IMR-90 (cell line): Measurements from ENCODE around the gene MAPKAPK2. TPM values are rescaled to one million over a fixed set of nuclear protein-coding genes. Genes with fewer than 3 reads are reported as not detected.

Experiments used
- ATAC-seq: fragments of 200-7000 bp; cut with Tn5 transposase; 2 replicates; pipeline ENCODE4 v1.9.1; 2020; ENCODE audit warnings: low read depth, mild to moderate bottlenecking, moderate library complexity
- BruUV-seq: library from RNA; stranded (reverse); fragments of 400-500 nt; replicated peaks from 2 replicates; lab custom pipeline; 2021; lab: Mats Ljungman, UMichigan
- CTCF ChIA-PET: fragments of 300-600 bp; formaldehyde crosslinking; extraction: SDS; loops from one replicate; lab custom pipeline; 2021; ENCODE audit warnings: antibody characterized with exemption; lab: Yijun Ruan, JAX
- POLR2A ChIA-PET: fragments of 300-600 bp; sonication (Branson Sonifier 250); formaldehyde crosslinking; loops from one replicate; lab custom pipeline; 2022; ENCODE audit warnings: antibody characterized with exemption; ENCODE audit not compliant: unreplicated experiment; lab: Charles Lee
- DNase-seq: peaks from one replicate; pipeline ENCODE4 v3.0.0; 2013
- H2AFZ ChIP-seq: replicated peaks from 2 replicates; pipeline ENCODE3; 2013; ENCODE audit warnings: low read length, mild to moderate bottlenecking; ENCODE audit not compliant: poor library complexity
- H2AK5ac ChIP-seq: 2 replicates; pipeline ENCODE4 v1.6.1; 2013; ENCODE audit warnings: low read depth, low read length, inconsistent platforms
- H2AK9ac ChIP-seq: replicated peaks from 2 replicates; pipeline ENCODE3; 2013; ENCODE audit warnings: mild to moderate bottlenecking, low read depth, low read length, moderate library complexity; ENCODE audit not compliant: poor library complexity
- H2BK120ac ChIP-seq: 2 replicates; pipeline ENCODE4 v1.6.1; 2013; ENCODE audit warnings: low read depth, low read length, inconsistent platforms
- H2BK15ac ChIP-seq: 3 replicates; pipeline ENCODE4 v1.6.1; 2013; ENCODE audit warnings: low read depth, low read length, inconsistent platforms
- H2BK20ac ChIP-seq: 2 replicates; pipeline ENCODE4 v1.6.1; 2013; ENCODE audit warnings: low read depth, mild to moderate bottlenecking, inconsistent platforms, low read length, moderate library complexity
- H2BK5ac ChIP-seq: 2 replicates; pipeline ENCODE4 v1.6.1; 2013; ENCODE audit warnings: mild to moderate bottlenecking, low read depth, low read length, inconsistent platforms; ENCODE audit not compliant: poor library complexity, severe bottlenecking
- H3K14ac ChIP-seq: replicated peaks from 2 replicates; pipeline ENCODE4 v1.6.1; 2013; ENCODE audit warnings: low read depth, low read length, inconsistent platforms
- H3K18ac ChIP-seq: 2 replicates; pipeline ENCODE4 v1.6.1; 2013; ENCODE audit warnings: low read depth, low read length, control low read depth
- H3K23ac ChIP-seq: 2 replicates; pipeline ENCODE4 v1.6.1; 2013; ENCODE audit warnings: low read depth, low read length, inconsistent platforms
- H3K27ac ChIP-seq: 2 replicates; pipeline ENCODE4 v1.5.1; 2013; ENCODE audit warnings: mild to moderate bottlenecking, control low read depth, low read length; ENCODE audit not compliant: insufficient read depth
- H3K27me3 ChIP-seq: 2 replicates; pipeline ENCODE4 v1.6.1; 2013; ENCODE audit warnings: low read length; ENCODE audit not compliant: control insufficient read depth, insufficient read depth
- H3K36me3 ChIP-seq: 2 replicates; pipeline ENCODE4 v1.6.1; 2013; ENCODE audit warnings: low read length, mixed read lengths; ENCODE audit not compliant: control insufficient read depth, insufficient read depth
- H3K4ac ChIP-seq: 2 replicates; pipeline ENCODE4 v1.6.1; 2013; ENCODE audit warnings: low read depth, low read length, inconsistent platforms
- H3K4me1 ChIP-seq: 2 replicates; pipeline ENCODE4 v1.6.1; 2013; ENCODE audit warnings: low read length, mixed read lengths; ENCODE audit not compliant: control insufficient read depth, insufficient read depth
- H3K4me2 ChIP-seq: 2 replicates; pipeline ENCODE4 v1.6.1; 2013; ENCODE audit warnings: low read depth, mild to moderate bottlenecking, control low read depth, low read length, moderate library complexity
- H3K4me3 ChIP-seq: 2 replicates; pipeline ENCODE4 v1.5.1; 2013; ENCODE audit warnings: low read depth, mild to moderate bottlenecking, control low read depth, low read length, moderate library complexity; ENCODE audit not compliant: insufficient read depth
- H3K56ac ChIP-seq: 2 replicates; pipeline ENCODE4 v1.6.1; 2013; ENCODE audit warnings: low read length, inconsistent platforms; ENCODE audit not compliant: insufficient read depth; ENCODE audit errors: extremely low read depth
- H3K79me1 ChIP-seq, 2 experiments: 2 replicates each; pipeline ENCODE4 v1.6.1; 2013; ENCODE audit warnings: low read length in 2 of 2, inconsistent platforms in 1 of 2, low read depth in 1 of 2
- H3K9ac ChIP-seq: 2 replicates; pipeline ENCODE4 v1.6.1; 2013; ENCODE audit warnings: low read depth, low read length, control low read depth
- H3K9me1 ChIP-seq: 2 replicates; pipeline ENCODE4 v1.6.1; 2013; ENCODE audit warnings: low read length, inconsistent platforms; ENCODE audit not compliant: insufficient read depth
- H3K9me3 ChIP-seq: 2 replicates; pipeline ENCODE4 v1.6.1; 2013; ENCODE audit warnings: low read length; ENCODE audit not compliant: control insufficient read depth, insufficient read depth
- H4K20me1 ChIP-seq: 2 replicates; pipeline ENCODE4 v1.6.1; 2013; ENCODE audit warnings: low read length, inconsistent platforms; ENCODE audit not compliant: insufficient read depth
- H4K5ac ChIP-seq: 2 replicates; pipeline ENCODE4 v1.6.1; 2013; ENCODE audit warnings: mild to moderate bottlenecking, low read depth, low read length, control low read depth
- H4K8ac ChIP-seq, 2 experiments: 2 replicates each; pipeline ENCODE4 v1.6.1; 2013; ENCODE audit warnings: low read depth in 2 of 2, low read length in 2 of 2, control low read depth in 1 of 2, inconsistent platforms in 1 of 2
- H4K91ac ChIP-seq: 2 replicates; pipeline ENCODE4 v1.6.1; 2013; ENCODE audit warnings: low read depth, low read length, inconsistent platforms; ENCODE audit not compliant: insufficient read depth
- BHLHE40 ChIP-seq: fragments of 150-350 bp; IDR thresholded peaks from 2 replicates; pipeline ENCODE4 v1.6.1; 2016; ENCODE audit warnings: mild to moderate bottlenecking, low read depth, low read length
- CEBPB ChIP-seq: IDR thresholded peaks from 2 replicates; pipeline ENCODE4 v1.6.1; 2012; ENCODE audit warnings: low read depth, low read length, improper control_type of control experiment
- FOS ChIP-seq: fragments of 150-350 bp; IDR thresholded peaks from 2 replicates; pipeline ENCODE4 v1.6.1; 2016; ENCODE audit warnings: low read depth, low read length
- MAFK ChIP-seq: IDR thresholded peaks from 2 replicates; pipeline ENCODE4 v1.6.1; 2012; ENCODE audit warnings: low read depth, low read length, improper control_type of control experiment
- MAZ ChIP-seq: IDR thresholded peaks from 2 replicates; pipeline ENCODE4 v1.6.1; 2012; ENCODE audit warnings: low read depth, mild to moderate bottlenecking, low read length, improper control_type of control experiment, moderate library complexity, borderline replicate concordance
- MXI1 ChIP-seq: IDR thresholded peaks from 2 replicates; pipeline ENCODE4 v1.6.1; 2012; ENCODE audit warnings: low read depth, mild to moderate bottlenecking, low read length, moderate library complexity, borderline replicate concordance
- POLR2A ChIP-seq: IDR thresholded peaks from 2 replicates; pipeline ENCODE4 v1.6.1; 2012; ENCODE audit warnings: mild to moderate bottlenecking, low read depth, low read length
- RAD21 ChIP-seq: IDR thresholded peaks from 2 replicates; pipeline ENCODE4 v1.6.1; 2012; ENCODE audit warnings: low read length, improper control_type of control experiment
- RCOR1 ChIP-seq: IDR thresholded peaks from 2 replicates; pipeline ENCODE4 v1.6.1; 2012; ENCODE audit warnings: mild to moderate bottlenecking, low read length, improper control_type of control experiment; ENCODE audit not compliant: insufficient replicate concordance
- RFX5 ChIP-seq: IDR thresholded peaks from 2 replicates; pipeline ENCODE4 v1.8.0; 2012; ENCODE audit warnings: low read depth, mild to moderate bottlenecking, low read length, moderate library complexity
- SMC3 ChIP-seq: fragments of 150-350 bp; IDR thresholded peaks from 2 replicates; pipeline ENCODE4 v1.6.1; 2016; ENCODE audit warnings: low read depth, mild to moderate bottlenecking, antibody characterized with exemption, low read length, moderate library complexity
- USF2 ChIP-seq: fragments of 150-350 bp; IDR thresholded peaks from 2 replicates; pipeline ENCODE4 v1.6.1; 2017; ENCODE audit warnings: mild to moderate bottlenecking, antibody characterized with exemption, low read length, low read depth
- WGBS, 2 experiments: methylation state at CpG; one replicate each; pipeline versions ENCODE4 v1.1.5 to v1.1.7; 2013; ENCODE audit warnings: missing lambda C conversion rate in 2 of 2; ENCODE audit not compliant: insufficient read length in 1 of 2; ENCODE audit errors: extremely low coverage in 2 of 2; 5-methylcytosine and 5-hydroxymethylcytosine counted together
- dilution Hi-C: fragments of 300-500 bp; cut with HindIII; formaldehyde crosslinking; loops from one replicate; pipeline ENCODE4 v1.14.3; 2018; ENCODE audit warnings: low sequenced_read_pairs; ENCODE audit not compliant: unreplicated experiment
- in situ Hi-C: fragments of 300-500 bp; cut with MboI; formaldehyde crosslinking; loops from 3 replicates; pipeline ENCODE4 v1.14.3; 2019; ENCODE audit warnings: low sequenced_read_pairs, inconsistent platforms, mixed read lengths
- intact Hi-C: fragments of 100-400 bp; cut with micrococcal nuclease; formaldehyde crosslinking; loops from 2 replicates; pipeline ENCODE4 v1.10.0; 2022
- polyA plus RNA-seq, 3 experiments: library from polyadenylated mRNA; depleted of rRNA; stranded (reverse); fragments of >200 nt; gene quantifications; 2 replicates each; pipeline ENCODE4 v1.2.3, GENCODE V29; 2012; ENCODE audit warnings: low replicate concordance in 1 of 3
- total RNA-seq: library from RNA; depleted of rRNA; stranded (reverse); fragments of >200 nt; gene quantifications from 2 replicates; pipeline ENCODE4 v1.2.3, GENCODE V29; 2012
- TF ChIP-seq, protein P1 (sequence below): fragments of 150-350 bp; IDR thresholded peaks from 2 replicates; pipeline ENCODE4 v1.6.1; 2016; ENCODE audit warnings: low read depth, mild to moderate bottlenecking, low read length, moderate library complexity, borderline replicate concordance
- TF ChIP-seq, protein P2 (sequence below): conservative IDR thresholded peaks from 2 replicates; pipeline ENCODE4 v1.5.1; 2012; ENCODE audit warnings: mild to moderate bottlenecking, low read depth, low read length, improper control_type of control experiment

The MAPKAPK2 gene
- total and polyA plus RNA-seq, 2 of the 4 experiments (the other 2 are of a cell fraction), result 56.5 to 66.4 TPM

DNA sequence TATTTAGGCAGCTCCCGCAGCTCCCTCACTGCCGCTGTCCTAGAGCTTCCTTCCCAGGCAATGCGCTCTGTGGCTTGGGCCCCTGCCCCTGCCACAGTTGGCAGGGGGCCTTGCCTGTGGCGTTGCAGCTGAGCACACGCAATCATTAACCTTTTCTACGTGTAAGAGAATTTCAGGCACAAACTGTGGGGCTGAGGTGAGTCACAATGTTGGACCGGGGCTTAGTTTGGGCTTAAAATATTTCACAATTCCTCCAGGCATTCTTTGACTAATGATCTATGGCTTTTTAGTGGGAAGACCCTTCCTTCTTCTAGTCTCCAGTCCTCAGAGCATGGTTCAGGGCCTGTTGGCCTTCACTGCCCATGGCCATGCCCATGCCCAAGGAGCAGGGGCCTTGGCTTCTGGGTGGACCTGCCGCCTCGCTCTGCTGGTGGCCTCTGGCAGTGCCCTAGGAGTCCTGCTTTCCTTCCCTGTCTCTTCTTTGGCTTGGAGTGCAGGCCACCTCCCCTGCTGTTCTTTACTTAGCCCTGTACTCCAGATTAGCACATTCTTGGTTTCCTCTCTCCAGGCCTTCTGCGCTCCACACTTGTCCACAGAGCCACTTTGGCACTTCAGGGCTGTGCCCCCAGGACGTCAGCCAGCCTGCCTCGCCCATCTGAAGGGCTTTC is 39.2 kb downstream of the MAPKAPK2 start:
- Histone ChIP-seq H2BK120ac (0 out of 2 replicates have a peak overlapping the region, but pooled peaks have one; percentile 10), H3K9ac (no peak overlapping the region), H3K27me3 (no peaks in the 10 kb centered on the region), H4K5ac (peak overlapping the region; percentile 28; the same call in 1 of the 2 replicates), H3K27ac (peak overlapping the region; percentile 61), H2BK20ac (peak overlapping the region; percentile 20; the same call in 1 of the 2 replicates), H4K8ac (peak overlapping the region in 1 of 2 experiments; percentile 14; a peak in 1 of 4 replicates), H2BK15ac (no peak overlapping the region), H3K36me3 (peaks cover 6% of the 10 kb centered on the region; the same call in 1 of the 2 replicates), H3K14ac (peak overlapping the region; percentile 58), H3K4ac (peak overlapping the region; percentile 27), H3K56ac (no peak overlapping the region), H3K4me2 (peak overlapping the region; percentile 42), H3K23ac (peak overlapping the region; percentile 70), H3K4me1 (peaks cover 22% of the 10 kb centered on the region), H2AK5ac (peak overlapping the region; percentile 75), H2AFZ (peak overlapping the region; percentile 27), H4K20me1 (peaks cover 95% of the 10 kb centered on the region), H4K91ac (peak overlapping the region; percentile 24; the same call in 1 of the 2 replicates), H2AK9ac (peak overlapping the region; percentile 73), H3K9me1 (peaks cover 44% of the 10 kb centered on the region), H3K18ac (peak overlapping the region; percentile 32; the same call in 1 of the 2 replicates), H2BK5ac (peak overlapping the region; percentile 69), H3K79me1 (peaks cover 35 to 90% of the 10 kb centered on the region in 2 experiments), H3K4me3 (no peak overlapping the region), H3K9me3 (no peaks in the 10 kb centered on the region)
- in situ Hi-C loops, result no loop called here
- 100% methylated on average over 2 of the region's 12 CpGs; no CpG with 5 or more reads in 1 of the 2 experiments for WGBS, 2 experiments
- DNase-seq (peak; percentile 86), ATAC-seq (peak; percentile 53)
- ChIA-PET POLR2A (no interaction called here), CTCF (no interaction called here)
- intact Hi-C loops, result loop anchor here (2.0 to 5.0 kb wide), 2 partner anchors 37 to 49 kb away; no protein-coding TSS in a partner anchor
- dilution Hi-C loops, result no loop called here
- BruUV-seq, result no TSS peak
- TF ChIP-seq MAZ, result 0 out of 2 replicates have a peak, but pooled peaks have one; percentile 24
- peak; percentile 60 for TF ChIP-seq FOS
- peak; percentile 39; the same call in 1 of the 2 replicates for TF ChIP-seq BHLHE40
- TF ChIP-seq SMC3, result no peak
- no peak for TF ChIP-seq RFX5
- TF ChIP-seq RCOR1, result no peak
- TF ChIP-seq, protein P1, sequence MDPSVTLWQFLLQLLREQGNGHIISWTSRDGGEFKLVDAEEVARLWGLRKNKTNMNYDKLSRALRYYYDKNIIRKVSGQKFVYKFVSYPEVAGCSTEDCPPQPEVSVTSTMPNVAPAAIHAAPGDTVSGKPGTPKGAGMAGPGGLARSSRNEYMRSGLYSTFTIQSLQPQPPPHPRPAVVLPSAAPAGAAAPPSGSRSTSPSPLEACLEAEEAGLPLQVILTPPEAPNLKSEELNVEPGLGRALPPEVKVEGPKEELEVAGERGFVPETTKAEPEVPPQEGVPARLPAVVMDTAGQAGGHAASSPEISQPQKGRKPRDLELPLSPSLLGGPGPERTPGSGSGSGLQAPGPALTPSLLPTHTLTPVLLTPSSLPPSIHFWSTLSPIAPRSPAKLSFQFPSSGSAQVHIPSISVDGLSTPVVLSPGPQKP, result no peak
- TF ChIP-seq MXI1, result no peak
- TF ChIP-seq MAFK, result no peak
- no peak for TF ChIP-seq POLR2A
- TF ChIP-seq, protein P2, sequence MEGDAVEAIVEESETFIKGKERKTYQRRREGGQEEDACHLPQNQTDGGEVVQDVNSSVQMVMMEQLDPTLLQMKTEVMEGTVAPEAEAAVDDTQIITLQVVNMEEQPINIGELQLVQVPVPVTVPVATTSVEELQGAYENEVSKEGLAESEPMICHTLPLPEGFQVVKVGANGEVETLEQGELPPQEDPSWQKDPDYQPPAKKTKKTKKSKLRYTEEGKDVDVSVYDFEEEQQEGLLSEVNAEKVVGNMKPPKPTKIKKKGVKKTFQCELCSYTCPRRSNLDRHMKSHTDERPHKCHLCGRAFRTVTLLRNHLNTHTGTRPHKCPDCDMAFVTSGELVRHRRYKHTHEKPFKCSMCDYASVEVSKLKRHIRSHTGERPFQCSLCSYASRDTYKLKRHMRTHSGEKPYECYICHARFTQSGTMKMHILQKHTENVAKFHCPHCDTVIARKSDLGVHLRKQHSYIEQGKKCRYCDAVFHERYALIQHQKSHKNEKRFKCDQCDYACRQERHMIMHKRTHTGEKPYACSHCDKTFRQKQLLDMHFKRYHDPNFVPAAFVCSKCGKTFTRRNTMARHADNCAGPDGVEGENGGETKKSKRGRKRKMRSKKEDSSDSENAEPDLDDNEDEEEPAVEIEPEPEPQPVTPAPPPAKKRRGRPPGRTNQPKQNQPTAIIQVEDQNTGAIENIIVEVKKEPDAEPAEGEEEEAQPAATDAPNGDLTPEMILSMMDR, result no peak
- TF ChIP-seq USF2, result no peak
- peak; percentile 90 for TF ChIP-seq CEBPB
- TF ChIP-seq RAD21, result no peak
